ENCODE data around the gene FCRL5. TPM values are rescaled to one million over a fixed set of nuclear protein-coding genes. Genes with fewer than 3 reads are reported as not detected.

The FCRL5 gene
- total and polyA plus RNA-seq, 2 donors (not counting 3 experiments of a cell fraction or from before 2014, with no cell fraction given) = not detected

DNA sequence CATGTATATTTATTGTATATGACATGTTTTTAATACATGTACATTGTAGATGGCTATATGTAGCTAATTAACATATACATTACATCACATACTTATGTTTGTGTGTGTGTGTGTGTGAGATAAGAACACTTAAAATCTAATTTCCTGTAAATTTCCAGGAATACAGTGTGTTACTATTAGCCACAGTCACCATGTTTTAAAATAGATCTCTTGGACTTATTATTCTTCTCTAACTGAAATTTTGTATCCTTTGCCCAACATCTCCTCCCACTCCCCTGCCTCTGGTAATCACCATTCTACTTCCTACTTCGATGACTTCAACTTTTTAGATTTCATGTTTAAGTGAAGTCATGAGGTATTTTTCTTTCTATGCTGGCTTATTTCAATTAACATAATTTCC, 64.8 kb downstream of the FCRL5 start:
- dilution Hi-C loops (cut with MboI; ENCODE audit: extremely low pct_ligation_motif_present, low sequenced_read_pairs) = no loop called here
- H3K27me3 ChIP-seq (ENCODE audit: control insufficient read depth in 2 of 2, insufficient read depth in 2 of 2, low read length in 2 of 2) = peaks cover 0 to 3% of the 10 kb centered on the region in 2 experiments
- DNase-seq (ENCODE audit: low read depth, low spot score) = no peak
- H4K20me1 ChIP-seq (replicated peaks; ENCODE audit: control insufficient read depth, extremely low read depth, insufficient read depth, low read length) = no peaks in the 10 kb centered on the region
- CTCF ChIA-PET = interaction anchor here (1.3 to 4.4 kb wide), 2 partner anchors 109 to 124 kb away, joined by 3 to 30 read pairs; no protein-coding TSS in a partner anchor
- no TSS peak for BruUV-seq (replicated peaks)
- no peak overlapping the region for H3K4me3 ChIP-seq (replicated peaks in 1 of 3; ENCODE audit: insufficient read depth in 1 of 3, low read depth in 1 of 3, low read length in 3 of 3)
- H3K9ac ChIP-seq (replicated peaks; ENCODE audit: extremely low read depth, insufficient read depth, low read length) = no peak overlapping the region
- H3K36me3 ChIP-seq (ENCODE audit: control insufficient read depth in 2 of 2, extremely low read depth in 1 of 2, insufficient read depth in 2 of 2, low read length in 2 of 2) = no peaks in the 10 kb centered on the region
- no peaks in the 10 kb centered on the region for H3K4me1 ChIP-seq (ENCODE audit: control insufficient read depth, extremely low read depth, insufficient read depth, low read length)
- H2AFZ ChIP-seq (ENCODE audit: low read depth, low read length) = no peak overlapping the region
- H3K9me1 ChIP-seq (replicated peaks; ENCODE audit: control insufficient read depth, extremely low read depth, insufficient read depth, low read length) = no peaks in the 10 kb centered on the region
- H3K4me2 ChIP-seq (ENCODE audit: insufficient read depth, low read length) = no peak overlapping the region
- POLR2A ChIA-PET = no interaction called here
- H3K79me2 ChIP-seq (ENCODE audit: control insufficient read depth, insufficient read depth, low read length) = no peaks in the 10 kb centered on the region
- TF ChIP-seq MYC (IDR thresholded peaks at IDR 0.05; ENCODE audit: low read depth, low read length) (no peak), FOS (IDR thresholded peaks at IDR 0.05; ENCODE audit: borderline replicate concordance, insufficient read depth, low read length) (no peak), EZH2 (IDR thresholded peaks at IDR 0.05; ENCODE audit: borderline replicate concordance, low read depth, low read length, severe bottlenecking) (no peak), POLR2A (IDR thresholded peaks at IDR 0.05; ENCODE audit: low read depth, low read length) (no peak), GATA2 (IDR thresholded peaks at IDR 0.05; ENCODE audit: insufficient read depth, insufficient read length, low read depth, low read length) (no peak), JUN (IDR thresholded peaks at IDR 0.05; ENCODE audit: borderline replicate concordance, insufficient read depth, insufficient read length, low read depth) (no peak), POLR2AphosphoS5 (IDR thresholded peaks at IDR 0.05; ENCODE audit: insufficient read depth, low read depth, low read length) (no peak)
- TF ChIP-seq, protein P1, sequence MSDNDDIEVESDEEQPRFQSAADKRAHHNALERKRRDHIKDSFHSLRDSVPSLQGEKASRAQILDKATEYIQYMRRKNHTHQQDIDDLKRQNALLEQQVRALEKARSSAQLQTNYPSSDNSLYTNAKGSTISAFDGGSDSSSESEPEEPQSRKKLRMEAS (IDR thresholded peaks at IDR 0.05; ENCODE audit: insufficient read depth, insufficient read length) = no peak
- TF ChIP-seq, protein P2, sequence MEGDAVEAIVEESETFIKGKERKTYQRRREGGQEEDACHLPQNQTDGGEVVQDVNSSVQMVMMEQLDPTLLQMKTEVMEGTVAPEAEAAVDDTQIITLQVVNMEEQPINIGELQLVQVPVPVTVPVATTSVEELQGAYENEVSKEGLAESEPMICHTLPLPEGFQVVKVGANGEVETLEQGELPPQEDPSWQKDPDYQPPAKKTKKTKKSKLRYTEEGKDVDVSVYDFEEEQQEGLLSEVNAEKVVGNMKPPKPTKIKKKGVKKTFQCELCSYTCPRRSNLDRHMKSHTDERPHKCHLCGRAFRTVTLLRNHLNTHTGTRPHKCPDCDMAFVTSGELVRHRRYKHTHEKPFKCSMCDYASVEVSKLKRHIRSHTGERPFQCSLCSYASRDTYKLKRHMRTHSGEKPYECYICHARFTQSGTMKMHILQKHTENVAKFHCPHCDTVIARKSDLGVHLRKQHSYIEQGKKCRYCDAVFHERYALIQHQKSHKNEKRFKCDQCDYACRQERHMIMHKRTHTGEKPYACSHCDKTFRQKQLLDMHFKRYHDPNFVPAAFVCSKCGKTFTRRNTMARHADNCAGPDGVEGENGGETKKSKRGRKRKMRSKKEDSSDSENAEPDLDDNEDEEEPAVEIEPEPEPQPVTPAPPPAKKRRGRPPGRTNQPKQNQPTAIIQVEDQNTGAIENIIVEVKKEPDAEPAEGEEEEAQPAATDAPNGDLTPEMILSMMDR (IDR thresholded peaks at IDR 0.05; ENCODE audit: extremely low read depth in 1 of 2, insufficient read depth in 1 of 2, low read depth in 1 of 2, low read length in 2 of 2) = no peak
- H3K9me3 ChIP-seq (replicated peaks; ENCODE audit: control insufficient read depth, insufficient read depth, low read length) = no peaks in the 10 kb centered on the region
- no peak for FAIRE-seq
- intact Hi-C loops (cut with micrococcal nuclease) = loop anchor here (2.0 kb wide), 1 partner anchor 15 kb away; no protein-coding TSS in a partner anchor
- H3K27ac ChIP-seq (ENCODE audit: insufficient read depth, low read depth, low read length) = no peak overlapping the region
